Esophagus muscularis mucosa (tissue), 4 donors: ENCODE data around the gene IRX4. TPM values are rescaled to one million over a fixed set of nuclear protein-coding genes. Genes with fewer than 3 reads are reported as not detected.

ENCODE experiments used
- DNase-seq: peaks from one replicate; pipeline ENCODE4 v3.0.0-alpha.2; 2017; ENCODE audit errors: extremely low spot score
- H3K27ac ChIP-seq, 4 donors: fragments of 200-600 bp; sonication (generic); replicated peaks in 1 of 4; 1 replicate in 3 of 4; 2 replicates in 1 of 4; pipeline ENCODE4 v1.5.1; 2016 to 2019; ENCODE audit warnings: mild to moderate bottlenecking in 1 of 4
- H3K27me3 ChIP-seq, 4 donors: fragments of 200-600 bp; sonication (generic); one replicate each; pipeline versions ENCODE4 v1.5.1 to v1.6.0; 2016 to 2019
- H3K36me3 ChIP-seq, 4 donors: fragments of 200-600 bp; sonication (generic); one replicate each; pipeline ENCODE4 v1.5.1; 2016 to 2019
- H3K4me1 ChIP-seq, 4 donors: fragments of 200-600 bp; sonication (generic); one replicate each; pipeline ENCODE4 v1.5.1; 2016 to 2019
- H3K4me3 ChIP-seq, 4 donors: fragments of 200-600 bp; sonication (generic); 1 replicate in 2 of 4; 2 replicates in 2 of 4; pipeline ENCODE4 v1.5.1; 2016 to 2019; ENCODE audit warnings: mild to moderate bottlenecking in 4 of 4, moderate library complexity in 1 of 4
- H3K9me3 ChIP-seq, 4 donors: fragments of 200-600 bp; sonication (generic); 1 replicate in 3 of 4; 2 replicates in 1 of 4; pipeline ENCODE4 v1.5.1; 2016 to 2019
- EP300 ChIP-seq: sonication (generic); formaldehyde crosslinking; IDR thresholded peaks from one replicate; pipeline ENCODE4 v1.6.1; 2017; ENCODE audit warnings: antibody characterized with exemption
- POLR2A ChIP-seq: fragments of 450-650 bp; IDR thresholded peaks from one replicate; pipeline ENCODE4 v1.6.1; 2017; ENCODE audit warnings: antibody characterized with exemption, moderate library complexity, mild to moderate bottlenecking, low read depth
- POLR2AphosphoS5 ChIP-seq, 2 donors: sonication (generic); formaldehyde crosslinking; IDR thresholded peaks; one replicate each; pipeline ENCODE4 v1.6.1; 2017; ENCODE audit warnings: antibody characterized with exemption in 2 of 2
- WGBS: methylation state at CpG from one replicate; pipeline ENCODE4 v1.1.5; 2018; 5-methylcytosine and 5-hydroxymethylcytosine counted together
- intact Hi-C: fragments of 100-400 bp; cut with DNase I; formaldehyde crosslinking; loops from one replicate; pipeline ENCODE4 v1.15.1; 2023
- total RNA-seq, 4 donors: library from RNA; depleted of rRNA; stranded (reverse); fragments of >200 nt; gene quantifications; one replicate each; pipeline versions ENCODE4 v1.1.0 to v1.2.1, GENCODE V29; 2016
- TF ChIP-seq, protein P1 (sequence below), 3 experiments: fragments of 200-600 bp in 2 of 3; fragments of 450-650 bp in 1 of 3; sonication (generic) in 2 of 3; IDR thresholded peaks; one replicate each; pipeline ENCODE4 v1.5.1; 2017 to 2019; ENCODE audit warnings: antibody characterized with exemption in 3 of 3, mild to moderate bottlenecking in 2 of 3, moderate library complexity in 1 of 3

The IRX4 gene
- total RNA-seq, 4 donors from 2014 or later: not detected

DNA sequence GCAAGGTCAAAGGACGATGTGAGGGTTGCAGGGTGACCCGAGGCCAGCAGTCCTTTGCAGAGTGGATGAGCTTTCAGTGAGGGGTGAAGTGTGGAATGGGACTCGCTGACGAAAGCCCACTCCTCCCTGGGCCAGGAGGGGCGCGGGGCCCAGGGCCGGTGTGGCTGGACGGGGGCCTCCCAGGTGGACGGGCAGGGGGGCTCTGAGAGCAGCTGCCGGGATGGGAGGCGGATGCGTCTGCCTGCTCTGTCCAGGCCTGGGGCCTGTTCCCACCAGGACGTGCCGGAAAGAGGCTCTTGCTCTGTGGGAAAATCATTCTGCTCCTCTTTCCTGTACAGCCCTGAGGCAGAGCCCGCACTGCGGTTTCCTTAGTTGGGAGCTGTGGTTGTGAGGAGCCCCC, 24.3 kb downstream of the IRX4 start:
- H3K4me3 ChIP-seq: no peak overlapping the region
- intact Hi-C loops: no loop called here
- H3K27ac ChIP-seq: no peak overlapping the region
- no peak for DNase-seq
- peaks cover 0 to 12% (median 0%) of the 10 kb centered on the region in 4 donors for H3K4me1 ChIP-seq
- TF ChIP-seq POLR2AphosphoS5 (IDR thresholded peaks at IDR 0.05): no peak
- TF ChIP-seq, protein P1, sequence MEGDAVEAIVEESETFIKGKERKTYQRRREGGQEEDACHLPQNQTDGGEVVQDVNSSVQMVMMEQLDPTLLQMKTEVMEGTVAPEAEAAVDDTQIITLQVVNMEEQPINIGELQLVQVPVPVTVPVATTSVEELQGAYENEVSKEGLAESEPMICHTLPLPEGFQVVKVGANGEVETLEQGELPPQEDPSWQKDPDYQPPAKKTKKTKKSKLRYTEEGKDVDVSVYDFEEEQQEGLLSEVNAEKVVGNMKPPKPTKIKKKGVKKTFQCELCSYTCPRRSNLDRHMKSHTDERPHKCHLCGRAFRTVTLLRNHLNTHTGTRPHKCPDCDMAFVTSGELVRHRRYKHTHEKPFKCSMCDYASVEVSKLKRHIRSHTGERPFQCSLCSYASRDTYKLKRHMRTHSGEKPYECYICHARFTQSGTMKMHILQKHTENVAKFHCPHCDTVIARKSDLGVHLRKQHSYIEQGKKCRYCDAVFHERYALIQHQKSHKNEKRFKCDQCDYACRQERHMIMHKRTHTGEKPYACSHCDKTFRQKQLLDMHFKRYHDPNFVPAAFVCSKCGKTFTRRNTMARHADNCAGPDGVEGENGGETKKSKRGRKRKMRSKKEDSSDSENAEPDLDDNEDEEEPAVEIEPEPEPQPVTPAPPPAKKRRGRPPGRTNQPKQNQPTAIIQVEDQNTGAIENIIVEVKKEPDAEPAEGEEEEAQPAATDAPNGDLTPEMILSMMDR (IDR thresholded peaks at IDR 0.05): no peak
- no peak for TF ChIP-seq EP300
- no peak for TF ChIP-seq POLR2A
- peaks cover 0 to 62% (median 14%) of the 10 kb centered on the region in 4 donors for H3K27me3 ChIP-seq
- WGBS: 85% methylated on average over 13 of the region's 16 CpGs
- H3K36me3 ChIP-seq: no peaks in the 10 kb centered on the region
- no peaks in the 10 kb centered on the region for H3K9me3 ChIP-seq

DNA sequence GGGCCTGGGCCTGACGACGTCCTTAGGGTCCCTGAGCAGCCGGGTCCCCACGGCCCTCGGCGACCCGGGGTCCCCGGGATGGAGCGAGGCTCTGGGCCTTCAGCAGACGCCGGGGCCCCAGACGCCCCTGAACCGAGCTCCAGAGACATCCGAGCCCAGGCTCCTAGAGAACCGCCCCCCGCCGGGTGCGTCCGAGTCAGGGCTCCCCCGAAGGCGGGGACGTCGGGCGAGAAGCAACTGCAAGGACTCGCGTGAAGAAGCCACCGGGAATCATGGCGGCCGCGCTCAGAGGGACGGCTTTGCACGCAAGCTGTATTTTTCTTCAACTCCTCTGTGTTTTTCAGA, 25.5 kb downstream of the IRX4 start:
- H3K9me3 ChIP-seq: no peaks in the 10 kb centered on the region
- no peak overlapping the region for H3K27ac ChIP-seq
- DNase-seq: no peak
- TF ChIP-seq POLR2A: no peak
- TF ChIP-seq EP300: no peak
- TF ChIP-seq, protein P1 (IDR thresholded peaks at IDR 0.05): no peak
- TF ChIP-seq POLR2AphosphoS5 (IDR thresholded peaks at IDR 0.05): no peak
- H3K4me1 ChIP-seq: peaks cover 0 to 12% (median 0%) of the 10 kb centered on the region in 4 donors
- H3K4me3 ChIP-seq: peak overlapping the region in 2 of 4 donors; percentile 18 to 40
- intact Hi-C loops: no loop called here
- H3K27me3 ChIP-seq: peaks cover 0 to 60% (median 15%) of the 10 kb centered on the region in 4 donors
- 82% methylated on average over 12 of the region's 32 CpGs for WGBS
- H3K36me3 ChIP-seq: no peaks in the 10 kb centered on the region

DNA sequence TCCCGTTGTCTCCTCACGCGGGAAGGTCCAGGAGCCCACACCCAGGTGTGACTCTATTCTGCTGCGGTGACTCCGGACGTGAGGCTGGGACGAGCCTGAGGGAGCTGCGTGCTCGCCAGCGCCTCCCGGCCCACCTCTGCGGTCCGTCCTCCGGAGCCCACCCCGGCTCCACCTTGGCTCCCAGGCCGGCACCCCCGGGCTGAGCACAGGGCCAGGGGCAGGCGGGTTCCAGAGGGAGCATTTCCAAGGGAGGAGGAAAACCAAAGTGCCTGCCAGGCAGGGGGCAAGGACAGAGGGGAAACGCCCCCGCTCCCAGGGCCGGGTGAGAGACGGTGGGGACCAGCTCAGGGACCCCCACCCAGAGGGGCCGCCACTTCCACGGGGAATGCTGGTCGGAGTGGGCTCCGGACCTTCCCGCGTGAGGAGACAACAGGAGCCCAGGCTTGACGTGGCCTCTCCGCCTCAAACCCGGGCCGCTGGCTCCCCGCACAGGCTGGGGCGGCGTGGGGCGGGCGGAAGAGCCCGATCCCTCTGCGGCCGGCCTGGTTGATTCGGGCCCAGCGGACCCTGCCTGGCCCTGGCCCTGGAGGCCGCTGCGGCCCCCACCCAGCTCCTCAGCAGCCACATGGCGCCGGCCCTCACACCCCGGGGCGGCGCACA, 26.0 kb downstream of the IRX4 start:
- WGBS: 40% methylated on average over 17 of the region's 49 CpGs
- intact Hi-C loops: no loop called here
- Histone ChIP-seq H3K4me1 (peaks cover 0 to 13% (median under 1%) of the 10 kb centered on the region in 4 donors), H3K27me3 (peaks cover 0 to 62% (median 15%) of the 10 kb centered on the region in 4 donors), H3K4me3 (peak overlapping the region in 2 of 4 donors; percentile 18 to 40), H3K9me3 (no peaks in the 10 kb centered on the region), H3K36me3 (no peaks in the 10 kb centered on the region), H3K27ac (no peak overlapping the region)
- no peak for DNase-seq
- TF ChIP-seq, protein P1 (IDR thresholded peaks at IDR 0.05): no peak
- TF ChIP-seq POLR2AphosphoS5 (IDR thresholded peaks at IDR 0.05): no peak
- TF ChIP-seq POLR2A: no peak
- TF ChIP-seq EP300: no peak

DNA sequence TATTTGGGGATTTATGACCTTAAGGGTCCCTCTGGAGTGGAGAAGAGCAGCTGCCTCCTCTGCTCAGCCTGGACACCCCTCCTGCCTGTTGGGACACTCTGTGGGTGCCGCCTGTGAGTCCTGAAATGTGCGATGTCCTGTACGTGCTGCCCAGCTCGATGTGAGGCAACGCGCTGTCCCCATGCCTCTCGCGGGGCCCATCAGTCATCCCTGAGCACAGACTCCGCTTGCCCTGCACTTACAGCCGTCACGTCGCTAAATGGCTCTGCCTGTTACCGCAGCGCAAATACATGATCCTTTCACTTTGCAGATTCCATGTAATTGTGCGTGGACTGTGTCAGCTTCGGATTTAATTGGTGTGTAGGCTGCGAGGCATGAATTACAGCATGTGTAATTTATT, 27.1 kb downstream of the IRX4 start:
- intact Hi-C loops: no loop called here
- no peaks in the 10 kb centered on the region for H3K9me3 ChIP-seq
- DNase-seq: no peak
- H3K4me1 ChIP-seq: peaks cover 0 to 23% (median 4%) of the 10 kb centered on the region in 4 donors
- no peaks in the 10 kb centered on the region for H3K36me3 ChIP-seq
- WGBS: 74% methylated on average over 15 of the region's 17 CpGs
- H3K27ac ChIP-seq: no peak overlapping the region
- H3K4me3 ChIP-seq: no peak overlapping the region
- H3K27me3 ChIP-seq: peaks cover 0 to 67% (median 15%) of the 10 kb centered on the region in 4 donors
- TF ChIP-seq, protein P1 (IDR thresholded peaks at IDR 0.05): no peak
- TF ChIP-seq POLR2AphosphoS5 (IDR thresholded peaks at IDR 0.05): no peak
- TF ChIP-seq EP300: no peak
- TF ChIP-seq POLR2A: no peak

DNA sequence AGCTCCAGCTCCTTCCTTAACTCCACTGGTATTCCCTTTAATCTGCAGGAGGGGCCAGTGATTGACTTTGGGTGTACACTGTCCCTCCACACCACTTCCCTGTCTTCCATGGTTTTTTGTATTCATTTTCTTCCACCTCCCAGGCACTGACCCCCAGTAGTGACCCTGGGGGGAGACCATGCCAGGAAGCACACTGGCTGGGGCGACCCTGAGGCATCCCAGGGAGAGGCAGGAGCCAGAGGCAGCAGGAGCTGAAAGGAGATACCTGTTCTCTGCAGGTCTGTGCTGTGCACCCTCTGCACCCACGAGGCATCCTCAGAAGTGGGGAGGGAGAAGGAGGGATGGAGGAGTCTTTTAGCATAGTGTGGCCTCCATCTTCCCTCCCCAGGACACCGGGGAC, 27.6 kb downstream of the IRX4 start:
- TF ChIP-seq POLR2A: no peak
- TF ChIP-seq POLR2AphosphoS5 (IDR thresholded peaks at IDR 0.05): no peak
- TF ChIP-seq, protein P1 (IDR thresholded peaks at IDR 0.05): no peak
- no peak for TF ChIP-seq EP300
- 71% methylated on average over 2 of the region's 3 CpGs for WGBS
- H3K27me3 ChIP-seq: peaks cover 0 to 72% (median 17%) of the 10 kb centered on the region in 4 donors
- H3K4me1 ChIP-seq: peaks cover 0 to 23% (median 4%) of the 10 kb centered on the region in 4 donors
- no peak overlapping the region for H3K27ac ChIP-seq
- DNase-seq: no peak
- no peaks in the 10 kb centered on the region for H3K9me3 ChIP-seq
- H3K4me3 ChIP-seq: no peak overlapping the region
- H3K36me3 ChIP-seq: no peaks in the 10 kb centered on the region
- intact Hi-C loops: no loop called here
